ENCODE data around the gene CCKAR. TPM values are rescaled to one million over a fixed set of nuclear protein-coding genes. Genes with fewer than 3 reads are reported as not detected.

CCKAR gene
- total and polyA plus RNA-seq, 2 of the 13 experiments (the other 11 are each of a cell fraction or from before 2014, with no cell fraction given), result not detected

DNA sequence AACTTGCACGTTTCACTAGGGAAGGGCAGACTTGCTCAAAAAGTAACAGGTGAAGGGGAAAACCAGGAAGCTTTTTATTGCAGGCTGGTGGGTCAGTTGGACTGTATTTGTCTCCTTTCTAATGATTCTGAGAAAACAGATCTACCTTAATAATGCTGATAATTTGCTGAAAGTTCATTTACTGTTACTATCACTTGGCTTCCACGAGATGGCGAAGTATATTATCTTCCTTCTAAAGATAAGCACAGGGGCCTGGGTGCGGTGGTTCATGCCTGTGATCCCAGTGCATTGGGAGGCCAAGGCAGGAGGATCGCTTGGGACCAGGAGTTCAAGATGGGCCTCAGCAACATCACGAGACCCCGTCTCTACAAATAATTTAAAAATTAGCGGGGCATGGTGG lies 16.4 kb downstream of the CCKAR start (continued):
- TF ChIP-seq, protein P1, sequence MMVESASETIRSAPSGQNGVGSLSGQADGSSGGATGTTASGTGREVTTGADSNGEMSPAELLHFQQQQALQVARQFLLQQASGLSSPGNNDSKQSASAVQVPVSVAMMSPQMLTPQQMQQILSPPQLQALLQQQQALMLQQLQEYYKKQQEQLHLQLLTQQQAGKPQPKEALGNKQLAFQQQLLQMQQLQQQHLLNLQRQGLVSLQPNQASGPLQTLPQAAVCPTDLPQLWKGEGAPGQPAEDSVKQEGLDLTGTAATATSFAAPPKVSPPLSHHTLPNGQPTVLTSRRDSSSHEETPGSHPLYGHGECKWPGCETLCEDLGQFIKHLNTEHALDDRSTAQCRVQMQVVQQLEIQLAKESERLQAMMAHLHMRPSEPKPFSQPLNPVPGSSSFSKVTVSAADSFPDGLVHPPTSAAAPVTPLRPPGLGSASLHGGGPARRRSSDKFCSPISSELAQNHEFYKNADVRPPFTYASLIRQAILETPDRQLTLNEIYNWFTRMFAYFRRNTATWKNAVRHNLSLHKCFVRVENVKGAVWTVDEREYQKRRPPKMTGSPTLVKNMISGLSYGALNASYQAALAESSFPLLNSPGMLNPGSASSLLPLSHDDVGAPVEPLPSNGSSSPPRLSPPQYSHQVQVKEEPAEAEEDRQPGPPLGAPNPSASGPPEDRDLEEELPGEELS (CRISPR knock-in tag; IDR thresholded peaks at IDR 0.05), result no peak
- TF ChIP-seq ZNF12 (CRISPR knock-in tag; IDR thresholded peaks at IDR 0.05) (no peak), ZNF598 (CRISPR knock-in tag; IDR thresholded peaks at IDR 0.05; ENCODE audit: borderline replicate concordance) (no peak), SOX5 (CRISPR knock-in tag; IDR thresholded peaks at IDR 0.05; ENCODE audit: borderline replicate concordance) (no peak), ZNF350 (CRISPR knock-in tag; IDR thresholded peaks at IDR 0.05; ENCODE audit: borderline replicate concordance, low read depth) (no peak), MTF1 (CRISPR knock-in tag; IDR thresholded peaks at IDR 0.05) (no peak), KAT2B (IDR thresholded peaks at IDR 0.05; ENCODE audit: borderline replicate concordance, low read depth, low read length) (no peak), KLF9 (CRISPR knock-in tag; IDR thresholded peaks at IDR 0.05; ENCODE audit: low read depth) (no peak)
- TF ChIP-seq, protein P2, sequence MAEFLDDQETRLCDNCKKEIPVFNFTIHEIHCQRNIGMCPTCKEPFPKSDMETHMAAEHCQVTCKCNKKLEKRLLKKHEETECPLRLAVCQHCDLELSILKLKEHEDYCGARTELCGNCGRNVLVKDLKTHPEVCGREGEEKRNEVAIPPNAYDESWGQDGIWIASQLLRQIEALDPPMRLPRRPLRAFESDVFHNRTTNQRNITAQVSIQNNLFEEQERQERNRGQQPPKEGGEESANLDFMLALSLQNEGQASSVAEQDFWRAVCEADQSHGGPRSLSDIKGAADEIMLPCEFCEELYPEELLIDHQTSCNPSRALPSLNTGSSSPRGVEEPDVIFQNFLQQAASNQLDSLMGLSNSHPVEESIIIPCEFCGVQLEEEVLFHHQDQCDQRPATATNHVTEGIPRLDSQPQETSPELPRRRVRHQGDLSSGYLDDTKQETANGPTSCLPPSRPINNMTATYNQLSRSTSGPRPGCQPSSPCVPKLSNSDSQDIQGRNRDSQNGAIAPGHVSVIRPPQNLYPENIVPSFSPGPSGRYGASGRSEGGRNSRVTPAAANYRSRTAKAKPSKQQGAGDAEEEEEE (CRISPR knock-in tag; IDR thresholded peaks at IDR 0.05; ENCODE audit: borderline replicate concordance), result no peak

DNA sequence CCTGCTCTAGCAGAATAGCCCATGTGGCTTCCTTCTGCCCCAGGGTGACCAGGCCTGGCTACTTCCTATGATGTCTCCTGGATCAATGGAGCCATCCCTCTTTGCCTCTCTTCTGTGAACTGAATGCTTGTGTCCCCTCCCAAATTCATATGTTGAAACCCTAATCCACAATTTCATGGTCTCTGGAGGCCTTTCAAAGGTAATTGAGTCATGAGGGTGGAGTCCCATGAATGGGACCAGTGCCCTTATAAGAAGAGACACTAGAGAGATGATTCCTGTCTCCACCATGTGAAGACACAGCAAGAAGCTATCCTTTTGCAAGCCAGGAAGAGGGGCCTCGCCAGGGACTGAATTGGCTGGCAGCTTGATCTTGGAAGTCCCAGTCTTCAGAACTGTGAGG lies 18.4 kb downstream of the CCKAR start:
- Histone ChIP-seq H3K79me2 (ENCODE audit: insufficient read depth, low read length) (no peaks in the 10 kb centered on the region), H3K36me3 (replicated peaks in 1 of 2; ENCODE audit: control insufficient read depth in 1 of 2, insufficient read depth in 2 of 2, low read length in 2 of 2) (no peaks in the 10 kb centered on the region), H3K4me1 (ENCODE audit: insufficient read depth, low read length) (no peaks in the 10 kb centered on the region), H3K27me3 (ENCODE audit: control insufficient read depth in 1 of 2, insufficient read depth in 2 of 2, low read length in 2 of 2) (0 out of 5 replicates have a peak, but pooled peaks cover 0 to 3% of the 10 kb centered on the region in 2 experiments), H3K9ac (ENCODE audit: insufficient read depth, low read depth, low read length) (no peak overlapping the region), H3K27ac (ENCODE audit: extremely low read length, insufficient read depth, low read length) (no peak overlapping the region), H3K4me2 (ENCODE audit: low read depth, low read length) (no peak overlapping the region), H3K9me3 (ENCODE audit: low read length) (no peaks in the 10 kb centered on the region), H2AFZ (ENCODE audit: low read length) (no peak overlapping the region), H4K20me1 (ENCODE audit: insufficient read depth, low read length) (no peaks in the 10 kb centered on the region), H3K4me3 (replicated peaks in 1 of 3; ENCODE audit: insufficient read depth in 1 of 3, low read depth in 2 of 3, low read length in 3 of 3) (no peak overlapping the region)
- in situ Hi-C loops (cut with HindIII; ENCODE audit: extremely low pct_ligation_motif_present, low pct_unique_long_range_greater_than_20kb), result loop anchor here (10.0 kb wide), 1 partner anchor 543 kb away; no protein-coding TSS in a partner anchor
- FAIRE-seq (no peak), DNase-seq (ENCODE audit: low spot score) (no peak), ATAC-seq (no peak)
- CTCF ChIA-PET (ENCODE audit: low intra/inter-chr PET ratio, low total read pairs), result no interaction called here
- WGBS (ENCODE audit: low lambda C conversion rate), result 10% methylated on average over 1 of the region's 1 CpG
- intact Hi-C loops (cut with micrococcal nuclease; ENCODE audit: unreplicated experiment), result loop anchor here (5.0 kb wide), 1 partner anchor 540 kb away; no protein-coding TSS in a partner anchor
- POLR2A ChIA-PET, result no interaction called here
- no TSS peak for BruUV-seq (replicated peaks)
- TF ChIP-seq NFRKB (IDR thresholded peaks at IDR 0.05) (no peak), SP5 (CRISPR knock-in tag; IDR thresholded peaks at IDR 0.05; ENCODE audit: borderline replicate concordance, low read depth) (no peak), SCMH1 (CRISPR knock-in tag; IDR thresholded peaks at IDR 0.05; ENCODE audit: borderline replicate concordance) (no peak), HNRNPL (IDR thresholded peaks at IDR 0.05; ENCODE audit: low read depth, low read length) (no peak), SMAD3 (CRISPR knock-in tag; IDR thresholded peaks at IDR 0.05) (no peak), SNAI1 (CRISPR knock-in tag; IDR thresholded peaks at IDR 0.05; ENCODE audit: borderline replicate concordance) (no peak), RFXANK (CRISPR knock-in tag; IDR thresholded peaks at IDR 0.05) (no peak), CBFB (CRISPR knock-in tag; IDR thresholded peaks at IDR 0.05) (no peak)
- TF ChIP-seq, protein P3, sequence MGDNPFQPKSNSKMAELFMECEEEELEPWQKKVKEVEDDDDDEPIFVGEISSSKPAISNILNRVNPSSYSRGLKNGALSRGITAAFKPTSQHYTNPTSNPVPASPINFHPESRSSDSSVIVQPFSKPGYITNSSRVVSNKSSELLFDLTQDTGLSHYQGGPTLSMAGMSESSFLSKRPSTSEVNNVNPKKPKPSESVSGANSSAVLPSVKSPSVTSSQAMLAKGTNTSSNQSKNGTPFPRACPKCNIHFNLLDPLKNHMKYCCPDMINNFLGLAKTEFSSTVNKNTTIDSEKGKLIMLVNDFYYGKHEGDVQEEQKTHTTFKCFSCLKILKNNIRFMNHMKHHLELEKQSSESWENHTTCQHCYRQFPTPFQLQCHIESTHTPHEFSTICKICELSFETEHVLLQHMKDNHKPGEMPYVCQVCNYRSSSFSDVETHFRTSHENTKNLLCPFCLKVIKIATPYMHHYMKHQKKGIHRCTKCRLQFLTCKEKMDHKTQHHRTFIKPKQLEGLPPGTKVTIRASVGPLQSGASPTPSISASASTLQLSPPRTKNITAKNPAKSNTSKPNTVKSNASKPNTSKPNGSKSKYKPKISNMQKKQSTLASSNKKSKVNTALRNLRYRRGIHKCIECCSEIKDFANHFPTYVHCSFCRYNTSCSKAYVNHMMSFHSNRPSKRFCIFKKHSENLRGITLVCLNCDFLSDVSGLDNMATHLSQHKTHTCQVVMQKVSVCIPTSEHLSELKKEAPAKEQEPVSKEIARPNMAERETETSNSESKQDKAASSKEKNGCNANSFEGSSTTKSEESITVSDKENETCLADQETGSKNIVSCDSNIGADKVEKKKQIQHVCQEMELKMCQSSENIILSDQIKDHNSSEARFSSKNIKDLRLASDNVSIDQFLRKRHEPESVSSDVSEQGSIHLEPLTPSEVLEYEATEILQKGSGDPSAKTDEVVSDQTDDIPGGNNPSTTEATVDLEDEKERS (CRISPR knock-in tag; IDR thresholded peaks at IDR 0.05), result no peak

Measured in HepG2 (cell line).